VCaP (cell line): ENCODE results near the gene NGRN.

Experiments used
- H3K27ac ChIP-seq: fragments of 450-650 bp; 2 replicates; pipeline ENCODE4 v1.5.1; 2017
- CTCF ChIP-seq: fragments of 450-650 bp; conservative IDR thresholded peaks from 2 replicates; pipeline ENCODE4 v1.5.1; 2017; ENCODE audit warnings: mild to moderate bottlenecking, moderate library complexity

Gene NGRN

GRCh38 chr15:90265271-90266060 is at the start of gene NGRN:
NGRN (plus strand) TSS chr15:90265672; CDS start chr15:90265713, 41 bp downstream.
- TF ChIP-seq CTCF, result no peak
- H3K27ac ChIP-seq, result peak within 1 kb of the TSS; percentile 98

- TF ChIP-seq CTCF, result no peak
Observed at GRCh38 chr15:90217671-90218394, 47.6 kb upstream of the NGRN start.

GRCh38 chr15:90219421-90220141 is 45.9 kb upstream of the NGRN start:
- TF ChIP-seq CTCF, result peak; percentile 92
- H3K27ac ChIP-seq, result peak overlapping the region; percentile 67; the same call in 1 of the 2 replicates

More at GRCh38 chr15:90217671-90218394, 47.6 kb upstream of the NGRN start:
- no peak overlapping the region for H3K27ac ChIP-seq

- H3K27ac ChIP-seq, result peak overlapping the region; percentile 67
- peak; percentile 96 for TF ChIP-seq CTCF
Observed at GRCh38 chr15:90221246-90221900, 44.1 kb upstream of the NGRN start.

- no peak for TF ChIP-seq CTCF
- H3K27ac ChIP-seq, result peak overlapping the region; percentile 84; the same call in 1 of the 2 replicates
Observed at GRCh38 chr15:90222547-90222946, 42.9 kb upstream of the NGRN start.

GRCh38 chr15:90223441-90224165 is 41.9 kb upstream of the NGRN start:
- H3K27ac ChIP-seq, result peak overlapping the region; percentile 84
- TF ChIP-seq CTCF, result no peak
